ENCODE results near the gene CCNB2. TPM values are rescaled to one million over a fixed set of nuclear protein-coding genes. Genes with fewer than 3 reads are reported as not detected.

The CCNB2 gene
- total RNA-seq, 1 donor from 2014 or later = 374 TPM

DNA sequence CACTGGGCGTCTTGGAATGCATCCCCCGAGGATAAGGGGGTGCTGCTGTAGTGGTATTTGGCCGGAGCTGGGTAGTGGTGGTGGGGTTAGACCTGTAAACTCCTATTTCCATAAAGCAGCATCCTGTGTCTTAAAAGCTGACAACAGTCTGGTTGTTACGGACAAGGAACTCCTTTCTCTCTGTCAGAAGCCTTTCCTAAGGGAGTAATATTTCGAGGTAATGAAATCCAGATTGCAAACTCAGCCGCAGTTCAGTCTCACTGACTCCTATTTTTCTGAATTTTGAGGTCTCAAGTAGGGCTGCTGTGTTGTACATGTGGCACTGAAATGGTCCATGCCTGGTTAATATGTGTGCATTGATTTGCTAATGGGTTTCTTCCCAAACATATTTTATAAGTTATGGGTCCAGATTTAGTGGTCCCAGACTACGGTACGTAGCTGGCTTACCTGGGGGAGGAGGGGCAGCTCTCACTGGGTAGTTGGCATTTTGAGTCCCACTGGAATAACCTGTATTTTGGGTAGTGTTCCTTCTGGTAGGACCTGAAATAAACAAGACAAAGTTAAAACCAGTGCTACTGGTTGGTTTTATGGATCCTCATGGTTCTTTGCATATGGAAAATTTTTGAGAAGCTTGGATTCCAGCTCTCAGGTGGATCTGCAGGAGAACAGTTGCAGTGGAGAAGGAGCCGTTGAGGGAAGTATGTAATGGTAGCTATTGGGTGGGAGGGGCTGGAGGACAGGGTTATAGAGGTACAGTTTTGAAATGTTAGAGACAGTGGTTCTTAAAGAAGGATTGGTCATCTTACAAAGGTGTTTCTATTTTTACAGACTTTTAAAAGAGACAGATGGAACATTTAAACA, 53.1 kb downstream of the CCNB2 start:
- Mint-ChIP-seq H3K9me3 (no peaks in the 10 kb centered on the region), H3K36me3 (peaks cover 14% of the 10 kb centered on the region), H3K4me3 (no peak overlapping the region), H3K27ac (no peak overlapping the region), H3K27me3 (ENCODE audit: insufficient read depth, low read depth) (peaks cover 5% of the 10 kb centered on the region), H3K4me1 (peaks cover 5% of the 10 kb centered on the region)
- Histone ChIP-seq H3K27ac (no peak overlapping the region), H2AFZ (replicated peaks) (no peak overlapping the region), H3K4me1 (peaks cover 8% of the 10 kb centered on the region), H3K9me3 (ENCODE audit: low read depth) (no peaks in the 10 kb centered on the region), H3K9ac (no peak overlapping the region), H4K20me1 (ENCODE audit: low read depth) (no peaks in the 10 kb centered on the region), H3K4me2 (no peak overlapping the region), H3F3A (ENCODE audit: low read depth) (no peaks in the 10 kb centered on the region), H3K79me2 (ENCODE audit: low read depth) (no peaks in the 10 kb centered on the region), H3K27me3 (no peaks in the 10 kb centered on the region), H3K36me3 (no peaks in the 10 kb centered on the region), H3K4me3 (no peak overlapping the region)
- no peak for DNase-seq (ENCODE audit: low spot score)
- TF ChIP-seq EZH2 (IDR thresholded peaks at IDR 0.05) (no peak), EZH2phosphoT487 (IDR thresholded peaks at IDR 0.05) (no peak)
- TF ChIP-seq, protein P1, sequence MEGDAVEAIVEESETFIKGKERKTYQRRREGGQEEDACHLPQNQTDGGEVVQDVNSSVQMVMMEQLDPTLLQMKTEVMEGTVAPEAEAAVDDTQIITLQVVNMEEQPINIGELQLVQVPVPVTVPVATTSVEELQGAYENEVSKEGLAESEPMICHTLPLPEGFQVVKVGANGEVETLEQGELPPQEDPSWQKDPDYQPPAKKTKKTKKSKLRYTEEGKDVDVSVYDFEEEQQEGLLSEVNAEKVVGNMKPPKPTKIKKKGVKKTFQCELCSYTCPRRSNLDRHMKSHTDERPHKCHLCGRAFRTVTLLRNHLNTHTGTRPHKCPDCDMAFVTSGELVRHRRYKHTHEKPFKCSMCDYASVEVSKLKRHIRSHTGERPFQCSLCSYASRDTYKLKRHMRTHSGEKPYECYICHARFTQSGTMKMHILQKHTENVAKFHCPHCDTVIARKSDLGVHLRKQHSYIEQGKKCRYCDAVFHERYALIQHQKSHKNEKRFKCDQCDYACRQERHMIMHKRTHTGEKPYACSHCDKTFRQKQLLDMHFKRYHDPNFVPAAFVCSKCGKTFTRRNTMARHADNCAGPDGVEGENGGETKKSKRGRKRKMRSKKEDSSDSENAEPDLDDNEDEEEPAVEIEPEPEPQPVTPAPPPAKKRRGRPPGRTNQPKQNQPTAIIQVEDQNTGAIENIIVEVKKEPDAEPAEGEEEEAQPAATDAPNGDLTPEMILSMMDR (IDR thresholded peaks at IDR 0.05) = no peak

DNA sequence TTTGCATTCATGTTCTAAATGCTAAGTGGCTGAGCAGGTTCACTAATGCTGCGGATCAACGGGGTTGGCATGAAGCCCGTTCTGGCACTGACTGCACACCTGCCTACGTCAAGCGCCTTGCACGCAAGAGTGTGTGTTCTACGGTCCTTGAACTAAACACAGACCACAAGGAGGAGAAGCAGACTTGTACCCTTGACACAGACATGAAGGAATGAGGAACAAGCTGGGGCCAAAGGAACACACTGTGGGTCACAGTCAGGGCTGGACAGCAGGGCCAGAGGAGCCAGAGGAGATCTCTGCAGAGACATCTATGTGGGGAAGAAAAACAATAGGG, 53.7 kb downstream of the CCNB2 start:
- peaks cover 5% of the 10 kb centered on the region for H3K27me3 Mint-ChIP-seq (ENCODE audit: insufficient read depth, low read depth)
- no peak for DNase-seq (ENCODE audit: low spot score)

DNA sequence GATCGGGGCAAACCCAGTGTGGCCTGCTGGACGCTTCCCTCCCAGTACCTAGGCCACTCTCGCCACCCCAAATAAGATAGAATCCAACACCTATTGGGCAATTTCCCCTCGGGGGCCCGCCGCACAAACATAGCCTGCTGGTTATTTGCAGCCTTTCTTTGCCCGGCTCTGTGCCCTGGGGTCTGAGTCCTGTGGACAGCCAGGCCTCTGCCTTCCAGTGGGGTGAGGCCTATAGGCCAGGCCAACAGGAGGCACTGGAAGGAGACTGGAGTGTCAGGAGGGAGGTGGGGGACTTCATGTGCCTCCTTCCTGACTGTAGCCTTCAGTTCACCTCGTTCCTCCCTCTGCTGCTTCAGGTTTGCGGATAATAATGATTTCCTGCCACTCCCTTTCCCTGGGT, 54.3 kb downstream of the CCNB2 start:
- Mint-ChIP-seq H3K9me3 (no peaks in the 10 kb centered on the region), H3K4me3 (no peak overlapping the region), H3K4me1 (peaks cover 5% of the 10 kb centered on the region), H3K27me3 (ENCODE audit: insufficient read depth, low read depth) (peaks cover 2% of the 10 kb centered on the region), H3K27ac (no peak overlapping the region), H3K36me3 (peaks cover 8% of the 10 kb centered on the region)
- Histone ChIP-seq H3F3A (ENCODE audit: low read depth) (no peaks in the 10 kb centered on the region), H3K9ac (no peak overlapping the region), H3K27me3 (no peaks in the 10 kb centered on the region), H2AFZ (replicated peaks) (no peak overlapping the region), H3K4me2 (no peak overlapping the region), H3K27ac (no peak overlapping the region), H3K4me3 (no peak overlapping the region), H4K20me1 (ENCODE audit: low read depth) (no peaks in the 10 kb centered on the region), H3K4me1 (peaks cover 8% of the 10 kb centered on the region), H3K79me2 (ENCODE audit: low read depth) (no peaks in the 10 kb centered on the region), H3K36me3 (no peaks in the 10 kb centered on the region), H3K9me3 (ENCODE audit: low read depth) (no peaks in the 10 kb centered on the region)
- no peak for DNase-seq (ENCODE audit: low spot score)
- TF ChIP-seq EZH2 (IDR thresholded peaks at IDR 0.05) (no peak), EZH2phosphoT487 (IDR thresholded peaks at IDR 0.05) (no peak)
- TF ChIP-seq, protein P1 (IDR thresholded peaks at IDR 0.05) = no peak

More for the DNA sequence above, 53.7 kb downstream of the CCNB2 start:
- peaks cover 8% of the 10 kb centered on the region for H3K4me1 ChIP-seq
- H3F3A ChIP-seq (ENCODE audit: low read depth) = no peaks in the 10 kb centered on the region
- H3K4me2 ChIP-seq = no peak overlapping the region
- no peaks in the 10 kb centered on the region for H3K27me3 ChIP-seq
- no peak overlapping the region for H3K27ac ChIP-seq
- no peaks in the 10 kb centered on the region for H4K20me1 ChIP-seq (ENCODE audit: low read depth)
- H3K36me3 Mint-ChIP-seq = peaks cover 9% of the 10 kb centered on the region
- TF ChIP-seq EZH2 (IDR thresholded peaks at IDR 0.05) = no peak
- H3K9me3 Mint-ChIP-seq = no peaks in the 10 kb centered on the region
- H3K36me3 ChIP-seq = no peaks in the 10 kb centered on the region
- H3K4me3 ChIP-seq = no peak overlapping the region
- H3K79me2 ChIP-seq (ENCODE audit: low read depth) = no peaks in the 10 kb centered on the region
- no peak overlapping the region for H3K9ac ChIP-seq
- H3K27ac Mint-ChIP-seq = no peak overlapping the region
- no peak overlapping the region for H3K4me3 Mint-ChIP-seq
- H2AFZ ChIP-seq (replicated peaks) = no peak overlapping the region
- H3K4me1 Mint-ChIP-seq = peaks cover 5% of the 10 kb centered on the region
- H3K9me3 ChIP-seq (ENCODE audit: low read depth) = no peaks in the 10 kb centered on the region
